Fibroblast of lung (primary cell): ENCODE results near the gene CCDC57. TPM values are rescaled to one million over a fixed set of nuclear protein-coding genes. Genes with fewer than 3 reads are reported as not detected.

Source experiments
- DNase-seq, 2 donors: peaks; one replicate each; pipeline versions ENCODE4 v3.0.0 to v3.0.0-alpha.2; 2010; ENCODE audit warnings: low read depth in 2 of 2
- H2AFZ ChIP-seq: 2 replicates; pipeline ENCODE4 v1.5.1; 2012; ENCODE audit warnings: low read length, control low read depth, inconsistent platforms
- H3K27ac ChIP-seq: 2 replicates; pipeline ENCODE4 v1.5.1; 2011; ENCODE audit warnings: low read length, control low read depth; ENCODE audit not compliant: insufficient read depth
- H3K27me3 ChIP-seq: 2 replicates; pipeline ENCODE4 v1.5.1; 2011; ENCODE audit warnings: mild to moderate bottlenecking, low read length; ENCODE audit not compliant: control insufficient read depth, insufficient read depth
- H3K36me3 ChIP-seq: 2 replicates; pipeline ENCODE4 v1.5.1; 2011; ENCODE audit warnings: low read length; ENCODE audit not compliant: control insufficient read depth, insufficient read depth
- H3K4me1 ChIP-seq: 2 replicates; pipeline ENCODE4 v1.5.1; 2011; ENCODE audit warnings: low read length; ENCODE audit not compliant: control insufficient read depth, insufficient read depth; ENCODE audit errors: extremely low read depth
- H3K4me2 ChIP-seq: 2 replicates; pipeline ENCODE4 v1.5.1; 2011; ENCODE audit warnings: low read length, control low read depth; ENCODE audit not compliant: insufficient read depth; ENCODE audit errors: extremely low read depth
- H3K4me3 ChIP-seq, 4 experiments: fragments of 200-600 bp in 1 of 4; sonication (generic) in 1 of 4; replicated peaks in 1 of 4; 2 replicates each; pipeline ENCODE4 v1.5.1; 2011 to 2016; ENCODE audit warnings: low read length in 4 of 4, low read depth in 3 of 4, mild to moderate bottlenecking in 3 of 4, control low read depth in 2 of 4, inconsistent platforms in 1 of 4, mixed read lengths in 1 of 4; ENCODE audit not compliant: insufficient read depth in 1 of 4; ENCODE audit errors: control extremely low read depth in 1 of 4
- H3K79me2 ChIP-seq: 2 replicates; pipeline ENCODE4 v1.5.1; 2012; ENCODE audit warnings: mild to moderate bottlenecking, low read length, inconsistent platforms; ENCODE audit not compliant: control insufficient read depth, insufficient read depth
- H3K9ac ChIP-seq: 2 replicates; pipeline ENCODE4 v1.5.1; 2011; ENCODE audit warnings: mild to moderate bottlenecking, low read length, control low read depth; ENCODE audit not compliant: insufficient read depth
- H3K9me3 ChIP-seq: 2 replicates; pipeline ENCODE4 v1.5.1; 2012; ENCODE audit warnings: low read depth, low read length; ENCODE audit not compliant: control insufficient read depth, insufficient read depth
- H4K20me1 ChIP-seq: 2 replicates; pipeline ENCODE4 v1.5.1; 2011; ENCODE audit warnings: low read length; ENCODE audit not compliant: control insufficient read depth, insufficient read depth; ENCODE audit errors: extremely low read depth
- CTCF ChIP-seq, 2 donors: IDR thresholded peaks in 1 of 2; conservative IDR thresholded peaks in 1 of 2; 1 replicate in 1 of 2; 2 replicates in 1 of 2; pipeline ENCODE4 v1.5.1; 2011 to 2012; ENCODE audit warnings: low read length in 2 of 2, control low read depth in 1 of 2, inconsistent platforms in 1 of 2, low read depth in 1 of 2, mild to moderate bottlenecking in 1 of 2
- EZH2 ChIP-seq: IDR thresholded peaks from 2 replicates; pipeline ENCODE4 v1.5.1; 2012; ENCODE audit warnings: low read length, control low read depth, mild to moderate bottlenecking; ENCODE audit errors: missing control alignments
- polyA plus RNA-seq, 2 donors: library from polyadenylated mRNA; depleted of rRNA in 1 of 2; stranded (reverse) in 1 of 2; unstranded in 1 of 2; fragments of >200 nt; gene quantifications; 2 replicates each; pipeline ENCODE4 v1.2.1, GENCODE V29; 2011 to 2012; ENCODE audit warnings: missing spikeins in 1 of 2
- total RNA-seq: library from RNA; depleted of rRNA; stranded (reverse); fragments of >200 nt; gene quantifications from 2 replicates; pipeline ENCODE4 v1.2.1, GENCODE V29; 2014

Gene CCDC57
- total and polyA plus RNA-seq, 2 donors (not counting 1 experiment from before 2014, with no cell fraction given), result 7.1 to 10.1 TPM

DNA sequence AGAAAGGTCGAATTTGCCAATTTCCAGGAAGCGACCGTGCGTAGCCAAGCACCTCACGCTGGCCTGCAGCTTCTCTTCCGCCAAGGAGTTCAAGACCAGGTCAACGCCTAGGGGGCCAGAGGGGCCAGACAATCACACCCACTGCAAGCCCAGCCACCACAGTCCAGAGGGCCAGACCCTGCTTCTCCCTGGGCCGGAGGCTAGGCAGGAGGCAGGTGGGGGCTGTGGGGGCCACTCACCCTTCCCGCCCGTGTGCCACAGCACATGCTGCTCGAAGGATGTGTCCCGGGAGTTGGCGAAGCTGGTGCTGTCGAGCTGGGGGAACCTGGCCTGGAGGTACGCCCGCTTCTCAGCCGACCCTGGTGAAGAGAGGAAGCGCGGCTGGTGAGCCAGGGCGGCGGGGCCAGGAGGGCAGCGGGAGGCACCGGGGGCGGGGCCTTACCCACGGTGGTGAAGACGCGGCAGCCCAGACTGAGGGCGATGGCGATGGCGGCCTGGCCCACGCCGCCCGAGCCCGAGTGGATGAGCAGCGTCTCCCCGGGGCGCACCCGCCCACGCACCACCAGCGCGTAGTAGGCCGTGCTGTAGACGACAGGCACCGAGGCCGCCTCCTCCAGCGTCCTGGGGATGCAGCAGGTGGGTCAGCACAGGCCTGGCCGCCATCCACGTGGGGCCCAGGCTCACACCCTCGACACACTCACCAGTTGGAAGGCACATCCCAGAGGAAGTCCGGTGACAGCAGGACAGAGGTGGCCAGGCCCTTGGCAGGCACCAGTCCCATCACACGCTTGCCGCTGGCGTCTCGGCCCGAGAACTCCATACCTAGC lies 128.9 kb downstream of the CCDC57 start:
- H3K27me3 ChIP-seq, result no peaks in the 10 kb centered on the region
- H4K20me1 ChIP-seq, result no peaks in the 10 kb centered on the region
- H2AFZ ChIP-seq, result no peak overlapping the region
- no peaks in the 10 kb centered on the region for H3K9me3 ChIP-seq
- TF ChIP-seq CTCF (conservative IDR thresholded peaks at IDR 0.05 in 1 of 2, IDR thresholded peaks at IDR 0.05 in 1 of 2; ENCODE audit: low read depth in 1 of 2, low read length in 2 of 2) (no peak), EZH2 (no peak)
- no peak overlapping the region for H3K9ac ChIP-seq
- H3K79me2 ChIP-seq, result no peaks in the 10 kb centered on the region
- DNase-seq, result no peak
- H3K4me3 ChIP-seq, result no peak overlapping the region
- peaks cover 76% of the 10 kb centered on the region for H3K36me3 ChIP-seq
- no peak overlapping the region for H3K4me2 ChIP-seq
- no peak overlapping the region for H3K27ac ChIP-seq
- no peaks in the 10 kb centered on the region for H3K4me1 ChIP-seq

GRCh38 chr17:82083009-82083408 lies 129.6 kb downstream of the CCDC57 start:
- H3K27me3 ChIP-seq, result no peaks in the 10 kb centered on the region
- H3K4me2 ChIP-seq, result no peak overlapping the region
- no peaks in the 10 kb centered on the region for H3K4me1 ChIP-seq
- no peak overlapping the region for H3K27ac ChIP-seq
- no peaks in the 10 kb centered on the region for H3K9me3 ChIP-seq
- peaks cover 69% of the 10 kb centered on the region for H3K36me3 ChIP-seq
- H3K9ac ChIP-seq, result no peak overlapping the region
- H3K79me2 ChIP-seq, result no peaks in the 10 kb centered on the region
- H4K20me1 ChIP-seq, result no peaks in the 10 kb centered on the region
- no peak for DNase-seq
- H2AFZ ChIP-seq, result no peak overlapping the region
- no peak overlapping the region for H3K4me3 ChIP-seq
- no peak for TF ChIP-seq EZH2
- TF ChIP-seq CTCF (conservative IDR thresholded peaks at IDR 0.05 in 1 of 2, IDR thresholded peaks at IDR 0.05 in 1 of 2; ENCODE audit: low read depth in 1 of 2, low read length in 2 of 2), result no peak

DNA sequence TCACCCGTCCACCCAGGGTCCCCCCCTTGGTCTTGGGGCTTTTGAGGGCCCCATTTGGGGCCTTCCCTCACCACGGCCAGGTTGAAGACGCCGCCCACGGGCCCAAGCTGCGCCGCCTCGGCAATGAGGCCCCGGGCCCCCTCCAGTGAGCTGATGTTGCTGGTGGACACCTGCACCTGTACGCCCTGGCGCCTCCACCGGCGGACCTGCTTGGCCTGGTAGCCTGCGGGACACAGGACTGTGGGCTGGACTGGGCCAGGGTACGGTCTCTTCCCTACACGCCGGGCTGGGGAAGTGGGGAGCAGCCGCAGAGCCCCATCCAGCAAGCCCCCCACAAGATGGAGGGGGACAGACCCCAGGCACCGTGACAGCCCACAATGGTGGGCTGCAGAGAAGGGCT lies 130.2 kb downstream of the CCDC57 start:
- Histone ChIP-seq H3K27ac (no peak overlapping the region), H3K4me3 (no peak overlapping the region), H3K9ac (no peak overlapping the region), H3K9me3 (no peaks in the 10 kb centered on the region), H3K4me1 (no peaks in the 10 kb centered on the region), H3K4me2 (no peak overlapping the region), H3K27me3 (no peaks in the 10 kb centered on the region), H3K36me3 (peaks cover 64% of the 10 kb centered on the region), H3K79me2 (no peaks in the 10 kb centered on the region), H2AFZ (no peak overlapping the region), H4K20me1 (no peaks in the 10 kb centered on the region)
- TF ChIP-seq CTCF (conservative IDR thresholded peaks at IDR 0.05 in 1 of 2, IDR thresholded peaks at IDR 0.05 in 1 of 2; ENCODE audit: low read depth in 1 of 2, low read length in 2 of 2), result no peak
- no peak for TF ChIP-seq EZH2
- no peak for DNase-seq
